Measurements from ENCODE around the gene TSSC4.

The TSSC4 gene

DNA sequence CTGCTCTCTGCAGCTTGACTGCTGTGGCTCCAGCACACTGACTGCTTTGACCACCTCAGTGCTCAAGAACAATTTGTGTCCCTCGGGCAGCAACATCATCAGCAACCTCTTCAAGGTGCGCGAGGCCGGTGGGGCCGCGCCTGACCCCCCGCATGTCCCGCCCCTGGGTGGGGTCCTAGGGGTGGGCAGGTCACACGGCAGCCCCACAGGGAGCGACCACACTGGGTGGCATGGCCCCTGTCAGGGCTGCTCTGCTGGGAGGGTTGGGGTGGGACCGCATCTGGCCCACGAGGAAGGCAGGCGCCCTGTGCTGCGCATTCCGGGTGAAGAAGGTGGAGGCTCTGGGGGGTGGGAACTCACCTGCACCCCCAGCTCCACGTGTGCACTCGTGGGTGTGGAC, 4.7 kb upstream of the TSSC4 start:
- DNase-seq (ENCODE audit: low read depth), result no peak
- H3K4me3 ChIP-seq (ENCODE audit: low read depth, low read length), result no peak overlapping the region
- in situ Hi-C loops (cut with HindIII; ENCODE audit: low sequenced_read_pairs), result no loop called here
- TF ChIP-seq, protein P1, sequence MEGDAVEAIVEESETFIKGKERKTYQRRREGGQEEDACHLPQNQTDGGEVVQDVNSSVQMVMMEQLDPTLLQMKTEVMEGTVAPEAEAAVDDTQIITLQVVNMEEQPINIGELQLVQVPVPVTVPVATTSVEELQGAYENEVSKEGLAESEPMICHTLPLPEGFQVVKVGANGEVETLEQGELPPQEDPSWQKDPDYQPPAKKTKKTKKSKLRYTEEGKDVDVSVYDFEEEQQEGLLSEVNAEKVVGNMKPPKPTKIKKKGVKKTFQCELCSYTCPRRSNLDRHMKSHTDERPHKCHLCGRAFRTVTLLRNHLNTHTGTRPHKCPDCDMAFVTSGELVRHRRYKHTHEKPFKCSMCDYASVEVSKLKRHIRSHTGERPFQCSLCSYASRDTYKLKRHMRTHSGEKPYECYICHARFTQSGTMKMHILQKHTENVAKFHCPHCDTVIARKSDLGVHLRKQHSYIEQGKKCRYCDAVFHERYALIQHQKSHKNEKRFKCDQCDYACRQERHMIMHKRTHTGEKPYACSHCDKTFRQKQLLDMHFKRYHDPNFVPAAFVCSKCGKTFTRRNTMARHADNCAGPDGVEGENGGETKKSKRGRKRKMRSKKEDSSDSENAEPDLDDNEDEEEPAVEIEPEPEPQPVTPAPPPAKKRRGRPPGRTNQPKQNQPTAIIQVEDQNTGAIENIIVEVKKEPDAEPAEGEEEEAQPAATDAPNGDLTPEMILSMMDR (IDR thresholded peaks at IDR 0.05; ENCODE audit: low read depth, low read length, missing control alignments), result no peak

DNA sequence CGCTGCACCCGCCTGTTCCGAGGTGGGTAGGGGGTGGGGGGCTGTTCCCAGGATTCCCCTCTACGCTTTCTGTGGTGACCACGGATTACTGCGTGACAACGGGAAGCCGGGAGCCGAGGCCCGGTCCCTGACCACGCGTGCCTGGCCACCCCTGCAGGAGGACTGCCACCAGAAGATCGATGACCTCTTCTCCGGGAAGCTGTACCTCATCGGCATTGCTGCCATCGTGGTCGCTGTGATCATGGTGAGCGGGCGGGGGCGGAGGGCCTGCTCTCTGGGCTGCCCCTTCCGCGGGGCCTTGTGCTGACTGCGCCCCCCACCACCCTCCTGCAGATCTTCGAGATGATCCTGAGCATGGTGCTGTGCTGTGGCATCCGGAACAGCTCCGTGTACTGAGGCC, 4.1 kb upstream of the TSSC4 start:
- no peak overlapping the region for H3K4me3 ChIP-seq (ENCODE audit: low read depth, low read length)
- in situ Hi-C loops (cut with HindIII; ENCODE audit: low sequenced_read_pairs), result no loop called here
- TF ChIP-seq, protein P1 (IDR thresholded peaks at IDR 0.05; ENCODE audit: low read depth, low read length, missing control alignments), result no peak
- DNase-seq (ENCODE audit: low read depth), result no peak

DNA sequence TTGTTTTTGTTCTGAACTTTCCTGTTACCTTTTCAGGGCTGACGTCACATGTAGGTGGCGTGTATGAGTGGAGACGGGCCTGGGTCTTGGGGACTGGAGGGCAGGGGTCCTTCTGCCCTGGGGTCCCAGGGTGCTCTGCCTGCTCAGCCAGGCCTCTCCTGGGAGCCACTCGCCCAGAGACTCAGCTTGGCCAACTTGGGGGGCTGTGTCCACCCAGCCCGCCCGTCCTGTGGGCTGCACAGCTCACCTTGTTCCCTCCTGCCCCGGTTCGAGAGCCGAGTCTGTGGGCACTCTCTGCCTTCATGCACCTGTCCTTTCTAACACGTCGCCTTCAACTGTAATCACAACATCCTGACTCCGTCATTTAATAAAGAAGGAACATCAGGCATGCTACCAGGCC, 3.5 kb upstream of the TSSC4 start:
- no peak for DNase-seq (ENCODE audit: low read depth)
- in situ Hi-C loops (cut with HindIII; ENCODE audit: low sequenced_read_pairs), result no loop called here
- H3K4me3 ChIP-seq (ENCODE audit: low read depth, low read length), result no peak overlapping the region
- TF ChIP-seq, protein P1 (IDR thresholded peaks at IDR 0.05; ENCODE audit: low read depth, low read length, missing control alignments), result no peak

DNA sequence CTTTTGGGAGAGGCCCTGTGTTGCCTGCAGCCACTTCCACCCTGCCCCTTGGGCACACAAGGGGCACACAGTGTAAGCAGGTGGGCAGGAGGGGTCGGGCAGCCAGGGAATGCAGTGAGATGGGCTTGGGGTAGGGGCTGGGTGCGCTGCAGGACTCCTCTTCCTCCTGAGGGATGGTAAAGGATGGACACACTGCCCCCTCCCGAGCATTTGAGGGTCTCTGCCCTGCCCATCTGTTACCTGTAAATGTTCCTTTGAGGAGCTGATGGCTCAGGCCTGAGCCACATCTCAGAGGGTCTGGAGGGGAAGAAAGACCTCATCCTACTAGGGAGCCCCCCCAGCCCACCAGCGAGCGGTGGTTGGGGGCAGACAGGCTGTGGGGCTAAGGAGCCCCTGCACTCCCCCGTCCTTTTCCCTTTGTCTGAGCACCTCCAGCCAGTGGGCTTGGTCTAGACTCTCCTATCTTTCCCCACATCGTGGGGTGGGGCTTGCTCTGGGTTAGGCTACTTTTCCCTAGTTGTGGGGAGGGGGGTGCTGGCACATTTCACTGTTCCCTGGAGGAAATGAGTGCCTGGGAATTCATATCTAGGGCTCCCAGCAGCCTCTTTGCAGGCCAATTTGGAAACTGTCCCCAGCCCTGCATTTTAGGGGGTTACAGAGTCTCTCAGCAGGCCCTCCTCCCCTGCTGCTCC, 1.7 kb upstream of the TSSC4 start:
- DNase-seq (ENCODE audit: low read depth), result no peak
- H3K4me3 ChIP-seq (ENCODE audit: low read depth, low read length), result peak overlapping the region; percentile 76
- in situ Hi-C loops (cut with HindIII; ENCODE audit: low sequenced_read_pairs), result no loop called here

DNA sequence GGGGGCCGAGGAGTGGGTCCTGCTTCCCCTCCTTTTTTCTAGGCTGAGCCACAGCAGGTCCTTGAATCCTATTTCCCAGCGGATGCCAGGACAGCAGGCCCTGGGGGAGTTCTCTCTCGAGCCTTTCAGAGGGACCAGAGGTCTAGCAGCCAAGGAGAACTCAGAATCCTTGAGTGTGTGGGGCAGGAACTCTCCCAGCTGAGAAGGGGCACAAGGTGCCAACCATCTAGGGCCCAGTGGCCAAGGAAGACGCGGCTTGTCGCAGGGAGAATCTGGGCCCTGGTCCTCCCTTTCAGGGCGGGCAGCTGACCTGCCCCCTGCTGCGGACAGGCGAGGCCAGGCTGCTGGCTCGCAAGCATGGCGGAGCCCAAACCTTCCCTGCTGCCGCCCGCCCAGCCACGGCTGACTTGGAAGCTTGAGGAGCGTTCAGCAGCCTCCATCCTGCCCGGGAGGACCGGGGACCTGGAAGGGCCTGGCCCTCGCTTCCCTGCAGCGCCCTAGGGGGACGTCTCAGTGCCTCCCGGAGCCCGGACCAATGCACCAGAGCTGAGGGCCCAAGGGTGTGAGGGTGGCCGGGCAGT, 972 bp upstream of the TSSC4 start:
- no peak for DNase-seq (ENCODE audit: low read depth)

More for the DNA sequence above, 1.7 kb upstream of the TSSC4 start:
- TF ChIP-seq, protein P1 (IDR thresholded peaks at IDR 0.05; ENCODE audit: low read depth, low read length, missing control alignments), result no peak

DNA sequence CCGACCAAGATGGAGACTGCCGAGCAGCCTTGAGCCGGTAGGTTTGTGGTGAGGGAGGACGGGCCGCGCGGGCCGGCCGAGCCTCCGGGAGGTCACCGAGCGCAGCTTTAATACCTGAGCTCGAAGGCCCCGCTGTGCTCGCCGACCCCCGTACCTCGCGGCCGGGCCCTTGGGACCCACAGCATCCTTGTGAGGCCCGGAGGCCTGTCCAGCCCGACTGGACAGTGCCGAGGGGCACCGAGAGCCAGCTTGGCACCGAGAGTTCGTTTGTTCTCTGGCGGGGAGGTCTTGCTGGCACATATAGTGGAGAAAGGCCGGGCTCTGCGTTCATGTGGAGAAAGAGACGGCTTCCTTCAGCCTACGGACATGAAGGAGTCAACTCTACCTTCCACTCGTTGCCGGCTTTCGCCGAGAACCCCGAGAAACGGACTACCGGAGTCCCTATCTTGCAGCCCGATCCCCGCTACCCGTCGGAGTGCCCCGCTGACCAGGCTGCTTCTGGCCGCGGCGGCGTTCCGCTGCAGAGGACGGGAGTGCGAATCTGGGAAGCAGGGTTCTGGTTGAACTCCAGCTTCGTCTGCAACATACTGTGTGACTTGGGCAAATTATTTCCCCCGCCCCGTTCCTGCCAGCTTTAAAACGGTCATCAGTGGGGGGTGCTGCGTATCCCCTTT, 349 bp downstream of the TSSC4 start:
- H3K4me3 ChIP-seq (ENCODE audit: low read depth, low read length), result peak overlapping the region; percentile 76
- TF ChIP-seq, protein P1 (IDR thresholded peaks at IDR 0.05; ENCODE audit: low read depth, low read length, missing control alignments), result no peak
- no peak for DNase-seq (ENCODE audit: low read depth)
- in situ Hi-C loops (cut with HindIII; ENCODE audit: low sequenced_read_pairs), result no loop called here

More for the DNA sequence above, 972 bp upstream of the TSSC4 start:
- TF ChIP-seq, protein P1 (IDR thresholded peaks at IDR 0.05; ENCODE audit: low read depth, low read length, missing control alignments), result no peak
- H3K4me3 ChIP-seq (ENCODE audit: low read depth, low read length), result peak overlapping the region; percentile 76
- in situ Hi-C loops (cut with HindIII; ENCODE audit: low sequenced_read_pairs), result no loop called here

Data from astrocyte of the cerebellum (primary cell).